GM18951 (cell line): ENCODE data around the gene GATA1.
"Not testable (repeated sequence)": the region's sequence is repeated elsewhere in the genome, so short reads cannot be mapped to it uniquely, and the experiment has no call there.

Source experiments
- POLR2A ChIP-seq: IDR thresholded peaks from 4 replicates; pipeline ENCODE4 v1.6.1; 2011; ENCODE audit warnings: mild to moderate bottlenecking; ENCODE audit not compliant: insufficient read length, insufficient read depth; ENCODE audit errors: extremely low read depth
- in situ Hi-C: fragments of 300-500 bp; cut with MboI; formaldehyde crosslinking; loops from one replicate; pipeline ENCODE4 v1.12.0; 2022; ENCODE audit warnings: low sequenced_read_pairs, mixed read lengths, inconsistent platforms; ENCODE audit not compliant: unreplicated experiment

The GATA1 gene

DNA sequence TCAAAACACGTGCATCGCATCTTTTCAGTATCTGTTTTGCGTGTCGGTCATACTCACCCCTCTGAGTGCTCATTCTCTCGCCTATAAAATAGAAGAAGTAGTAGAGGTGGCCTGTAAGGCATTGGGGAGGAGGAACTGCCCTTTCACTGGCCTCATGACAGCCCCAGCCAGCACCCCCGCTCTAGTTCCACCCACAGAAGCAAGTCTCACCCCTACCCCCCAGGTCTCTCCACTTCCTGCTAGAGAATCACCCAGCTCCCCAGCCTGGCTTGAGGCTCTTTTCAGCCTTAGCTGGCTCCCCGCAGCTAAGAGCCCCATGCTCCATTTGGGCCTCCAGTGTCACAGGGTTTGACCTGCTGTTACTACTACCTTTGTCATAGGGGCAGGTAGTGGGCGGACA lies 27.3 kb downstream of the GATA1 start:
- in situ Hi-C loops = no loop called here
- TF ChIP-seq POLR2A = no peak

DNA sequence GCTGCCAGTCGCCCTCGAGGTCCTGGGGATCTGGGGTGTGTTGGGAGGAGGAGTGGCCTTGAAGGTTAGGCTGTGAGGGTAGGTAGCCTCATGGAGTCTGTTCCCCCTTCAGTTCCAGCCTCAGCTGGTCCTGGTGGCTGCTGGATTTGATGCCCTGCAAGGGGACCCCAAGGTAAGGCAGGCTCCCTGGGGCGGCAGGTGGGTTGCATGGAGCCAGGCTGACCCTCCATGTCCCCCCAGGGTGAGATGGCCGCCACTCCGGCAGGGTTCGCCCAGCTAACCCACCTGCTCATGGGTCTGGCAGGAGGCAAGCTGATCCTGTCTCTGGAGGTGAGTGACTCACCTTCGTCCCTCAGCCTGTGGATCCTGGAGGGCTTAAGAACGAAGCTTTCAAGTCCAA lies 28.3 kb downstream of the GATA1 start:
- in situ Hi-C loops = no loop called here
- no peak for TF ChIP-seq POLR2A

DNA sequence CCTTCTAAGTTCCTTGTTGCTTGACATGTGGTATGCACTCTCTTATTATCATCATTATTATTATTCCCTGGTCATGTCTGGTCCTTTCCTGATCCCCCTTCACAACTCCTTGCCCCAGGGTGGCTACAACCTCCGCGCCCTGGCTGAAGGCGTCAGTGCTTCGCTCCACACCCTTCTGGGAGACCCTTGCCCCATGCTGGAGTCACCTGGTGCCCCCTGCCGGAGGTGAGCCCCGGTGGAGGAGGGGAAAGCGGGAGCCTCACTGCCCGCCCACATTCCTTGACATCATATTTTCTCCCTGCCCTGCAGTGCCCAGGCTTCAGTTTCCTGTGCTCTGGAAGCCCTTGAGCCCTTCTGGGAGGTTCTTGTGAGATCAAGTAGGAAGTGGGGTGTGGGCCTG lies 28.9 kb downstream of the GATA1 start:
- no peak for TF ChIP-seq POLR2A
- in situ Hi-C loops = no loop called here

DNA sequence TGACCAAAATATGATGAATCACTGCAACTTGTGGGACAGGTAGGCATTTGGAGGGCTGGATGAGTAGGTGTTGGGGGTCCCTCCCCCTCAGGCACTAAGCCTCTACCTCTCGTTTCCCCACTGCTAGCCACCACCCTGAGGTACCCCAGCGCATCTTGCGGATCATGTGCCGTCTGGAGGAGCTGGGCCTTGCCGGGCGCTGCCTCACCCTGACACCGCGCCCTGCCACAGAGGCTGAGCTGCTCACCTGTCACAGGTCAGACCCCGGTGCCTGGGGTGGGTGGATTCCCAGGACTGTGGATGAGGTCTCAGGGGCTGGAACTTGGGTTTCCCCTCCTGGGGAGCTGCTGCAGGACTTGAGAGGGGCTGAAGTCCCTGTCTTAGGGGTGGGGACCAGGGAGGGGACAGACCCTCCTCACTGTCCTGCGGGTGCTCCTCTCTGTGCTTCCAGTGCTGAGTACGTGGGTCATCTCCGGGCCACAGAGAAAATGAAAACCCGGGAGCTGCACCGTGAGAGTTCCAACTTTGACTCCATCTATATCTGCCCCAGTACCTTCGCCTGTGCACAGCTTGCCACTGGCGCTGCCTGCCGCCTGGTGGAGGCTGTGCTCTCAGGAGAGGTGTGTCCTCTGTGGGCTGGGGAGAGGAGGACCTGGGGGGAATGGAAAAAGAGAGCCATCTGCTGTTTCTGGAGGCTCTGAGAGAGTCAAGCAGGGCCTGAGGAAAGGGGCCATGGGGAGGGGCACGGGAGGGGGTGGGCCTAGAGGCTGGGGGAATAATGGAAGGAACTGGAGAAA lies 29.8 kb downstream of the GATA1 start:
- in situ Hi-C loops = no loop called here
- no peak for TF ChIP-seq POLR2A

DNA sequence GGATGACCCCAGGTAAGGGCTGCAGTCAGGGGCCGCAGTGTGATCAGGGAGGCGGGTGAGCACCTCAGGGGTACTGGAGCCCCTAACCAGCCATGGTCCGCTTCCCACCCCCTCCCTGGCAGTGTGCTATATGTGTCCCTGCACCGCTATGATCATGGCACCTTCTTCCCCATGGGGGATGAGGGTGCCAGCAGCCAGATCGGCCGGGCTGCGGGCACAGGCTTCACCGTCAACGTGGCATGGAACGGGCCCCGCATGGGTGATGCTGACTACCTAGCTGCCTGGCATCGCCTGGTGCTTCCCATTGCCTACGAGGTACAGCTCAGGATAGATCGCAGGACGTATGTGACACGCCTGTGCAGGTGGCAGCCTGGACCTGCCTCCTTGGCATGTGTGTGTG lies 31.7 kb downstream of the GATA1 start:
- in situ Hi-C loops = no loop called here
- no peak for TF ChIP-seq POLR2A

DNA sequence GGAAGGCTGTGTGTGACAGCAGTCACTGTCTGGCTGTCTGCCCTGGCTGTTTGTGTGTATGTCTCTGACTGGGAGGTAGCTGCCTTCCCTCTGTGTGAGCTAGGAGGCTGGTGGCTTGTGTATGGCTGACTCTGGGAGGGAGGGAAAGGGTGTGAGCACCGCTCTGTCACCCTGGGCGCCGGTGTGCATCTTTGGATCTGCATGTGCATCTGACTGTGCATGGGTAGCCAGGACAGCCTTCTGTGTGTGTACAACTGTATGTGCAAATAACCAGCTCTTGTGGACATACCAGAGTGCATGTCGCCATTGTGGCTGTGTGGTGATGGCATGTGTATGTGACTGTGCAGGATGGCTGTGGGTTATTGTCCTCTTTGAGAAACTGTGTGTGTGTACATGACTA lies 32.5 kb downstream of the GATA1 start:
- in situ Hi-C loops = no loop called here
- no peak for TF ChIP-seq POLR2A

DNA sequence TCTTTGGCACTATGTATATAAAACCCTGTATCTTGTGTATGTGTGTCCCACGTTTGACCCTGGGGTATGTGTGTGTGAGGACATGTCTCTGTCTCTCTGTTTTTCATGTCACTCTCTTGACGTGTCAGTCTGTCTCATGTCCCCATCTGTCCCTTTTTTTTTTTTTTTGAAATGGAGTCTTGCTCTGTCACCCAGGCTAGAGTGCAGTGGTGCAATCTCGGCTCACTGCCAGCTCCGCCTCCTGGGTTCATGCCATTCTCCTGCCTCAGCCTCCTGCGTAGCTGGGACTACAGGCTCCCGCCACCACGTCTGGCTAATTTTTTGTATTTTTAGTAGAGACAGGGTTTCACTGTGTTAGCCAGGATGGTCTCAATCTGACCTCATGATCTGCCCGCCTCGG lies 33.0 kb downstream of the GATA1 start:
- in situ Hi-C loops = not testable (repeated sequence)

DNA sequence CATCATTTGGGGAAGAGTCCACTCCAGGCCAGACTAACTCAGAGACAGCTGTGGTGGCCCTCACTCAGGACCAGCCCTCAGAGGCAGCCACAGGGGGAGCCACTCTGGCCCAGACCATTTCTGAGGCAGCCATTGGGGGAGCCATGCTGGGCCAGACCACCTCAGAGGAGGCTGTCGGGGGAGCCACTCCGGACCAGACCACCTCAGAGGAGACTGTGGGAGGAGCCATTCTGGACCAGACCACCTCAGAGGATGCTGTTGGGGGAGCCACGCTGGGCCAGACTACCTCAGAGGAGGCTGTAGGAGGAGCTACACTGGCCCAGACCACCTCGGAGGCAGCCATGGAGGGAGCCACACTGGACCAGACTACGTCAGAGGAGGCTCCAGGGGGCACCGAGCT lies 36.7 kb downstream of the GATA1 start:
- in situ Hi-C loops = no loop called here
- no peak for TF ChIP-seq POLR2A

DNA sequence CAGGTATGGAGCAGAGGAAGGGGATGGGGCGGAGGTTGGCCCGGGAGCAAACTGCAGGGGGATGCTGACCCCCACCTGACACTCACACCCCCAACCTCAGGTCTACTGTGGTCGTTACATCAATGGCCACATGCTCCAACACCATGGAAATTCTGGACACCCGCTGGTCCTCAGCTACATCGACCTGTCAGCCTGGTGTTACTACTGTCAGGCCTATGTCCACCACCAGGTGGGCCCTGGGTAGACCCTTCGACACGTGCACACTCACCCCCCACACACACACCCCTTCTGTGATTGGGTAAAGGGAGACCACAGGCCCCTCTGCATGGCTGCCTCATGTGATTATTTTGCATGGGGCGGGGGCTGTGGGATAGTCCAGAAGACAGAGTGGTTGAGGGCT lies 37.7 kb downstream of the GATA1 start:
- in situ Hi-C loops = no loop called here
- no peak for TF ChIP-seq POLR2A

DNA sequence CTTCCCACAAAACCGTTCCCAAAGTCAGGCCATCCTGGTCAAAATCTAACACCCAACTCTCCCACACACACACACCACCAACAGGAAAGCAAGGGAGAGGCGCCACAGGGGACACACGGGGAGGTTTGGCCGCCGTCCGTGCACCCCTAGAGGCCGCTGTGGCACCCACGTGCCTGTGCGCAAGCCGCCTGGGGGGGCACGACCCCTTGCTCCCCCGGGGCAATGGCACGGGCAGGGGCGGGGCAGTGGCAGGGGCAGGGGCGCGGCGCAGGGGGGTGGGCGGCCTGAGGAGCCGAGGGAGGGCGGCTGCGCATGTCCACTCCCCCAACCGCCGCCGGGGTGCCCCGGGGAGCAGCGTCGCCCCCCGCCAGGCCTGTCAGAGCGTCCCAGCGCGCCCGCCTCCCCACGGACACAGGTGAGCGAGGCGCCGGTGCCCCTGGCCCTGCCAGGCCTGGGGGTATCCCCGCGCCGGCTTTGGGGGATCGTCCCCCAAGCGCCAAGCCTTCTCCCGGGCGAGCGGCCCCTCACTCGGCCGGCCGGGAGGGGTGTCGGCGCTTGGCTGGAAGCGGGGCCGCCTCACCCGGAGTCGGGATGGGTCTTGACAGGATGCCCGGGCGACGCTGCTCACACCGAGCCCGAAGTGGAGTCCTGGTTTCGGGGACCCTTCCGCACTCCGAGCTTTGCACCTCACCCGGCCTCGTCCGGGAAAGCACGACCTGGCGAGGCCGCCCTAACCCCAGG lies 39.9 kb downstream of the GATA1 start, which contains the start of gene ERAS:
TSS of gene ERAS (plus strand) at position 379 of the 741 bp plus-strand sequence. CDS start 2,611 bp downstream, outside the sequence.
- no peak for TF ChIP-seq POLR2A
- in situ Hi-C loops = no loop called here

DNA sequence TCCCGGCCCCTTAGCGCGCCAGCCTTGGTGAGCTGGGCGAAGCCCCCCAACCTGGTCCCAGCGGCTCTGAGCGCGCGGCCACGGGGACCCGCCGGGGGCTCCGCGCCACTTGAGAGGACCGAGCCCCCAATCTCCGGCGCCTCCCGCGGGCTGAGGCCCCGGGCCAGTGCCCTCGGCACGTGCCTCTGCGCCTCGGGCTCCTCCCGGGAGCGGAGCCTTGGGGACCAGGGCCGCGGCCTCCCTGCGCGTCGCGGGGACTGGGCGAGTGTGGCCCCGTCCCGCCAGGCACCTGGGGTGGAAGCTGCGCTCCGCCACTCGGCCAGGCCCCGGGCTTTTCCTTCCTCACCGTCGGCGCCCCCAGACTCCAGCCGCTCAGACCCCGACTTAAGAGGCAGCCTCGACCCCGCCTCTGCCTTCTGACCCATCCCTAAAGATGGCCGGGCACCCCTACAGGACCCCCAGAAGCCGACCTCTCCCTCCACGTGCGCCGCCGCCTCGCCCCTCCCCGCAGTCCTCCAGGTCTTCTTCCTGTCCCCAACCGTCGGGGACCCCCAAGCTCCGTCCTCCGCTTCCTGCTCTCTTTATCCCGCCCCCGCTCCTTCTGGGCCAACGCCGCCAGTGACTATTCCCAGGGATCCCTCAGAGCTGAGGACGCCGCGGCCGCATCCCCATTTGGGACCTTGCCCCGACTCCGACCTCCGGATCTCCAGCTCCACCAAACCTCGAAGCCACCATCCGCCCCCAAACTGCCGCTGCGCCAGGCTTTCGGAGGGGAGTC lies 40.7 kb downstream of the GATA1 start:
- no peak for TF ChIP-seq POLR2A
- in situ Hi-C loops = no loop called here

DNA sequence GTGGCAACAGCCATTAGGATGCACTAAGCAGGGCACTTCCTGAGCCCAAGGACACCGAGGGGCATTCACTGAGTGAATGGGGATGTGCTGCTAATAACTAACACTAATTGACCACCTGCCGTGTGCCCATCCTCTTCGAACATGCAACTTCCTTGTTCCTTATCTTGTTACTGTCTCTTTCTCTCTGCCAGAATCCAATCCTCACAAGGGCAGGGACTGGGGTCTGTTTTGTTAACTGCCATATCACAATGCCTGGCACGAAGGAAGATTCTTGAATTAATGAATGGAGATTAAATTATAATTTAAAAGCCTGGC lies 41.2 kb downstream of the GATA1 start:
- no peak for TF ChIP-seq POLR2A
- in situ Hi-C loops = no loop called here

DNA sequence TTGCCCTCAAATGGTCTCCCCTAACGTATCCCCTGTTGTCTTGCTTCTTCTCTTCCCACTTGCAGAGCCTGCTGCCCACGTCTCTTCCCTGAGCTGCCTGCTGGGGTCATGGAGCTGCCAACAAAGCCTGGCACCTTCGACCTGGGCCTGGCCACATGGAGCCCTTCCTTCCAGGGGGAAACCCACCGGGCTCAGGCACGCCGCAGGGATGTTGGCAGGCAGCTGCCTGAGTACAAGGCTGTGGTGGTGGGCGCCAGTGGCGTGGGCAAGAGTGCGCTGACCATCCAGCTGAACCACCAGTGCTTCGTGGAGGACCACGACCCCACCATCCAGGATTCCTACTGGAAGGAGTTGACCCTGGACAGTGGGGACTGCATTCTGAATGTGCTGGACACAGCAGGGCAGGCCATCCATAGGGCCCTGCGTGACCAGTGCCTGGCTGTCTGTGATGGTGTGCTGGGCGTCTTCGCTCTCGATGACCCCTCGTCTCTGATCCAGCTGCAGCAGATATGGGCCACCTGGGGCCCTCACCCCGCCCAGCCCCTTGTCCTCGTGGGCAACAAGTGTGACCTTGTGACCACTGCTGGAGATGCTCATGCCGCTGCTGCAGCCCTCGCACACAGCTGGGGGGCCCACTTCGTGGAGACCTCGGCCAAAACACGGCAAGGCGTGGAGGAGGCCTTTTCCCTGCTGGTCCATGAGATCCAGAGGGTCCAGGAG lies 42.8 kb downstream of the GATA1 start:
- TF ChIP-seq POLR2A = no peak
- in situ Hi-C loops = no loop called here

DNA sequence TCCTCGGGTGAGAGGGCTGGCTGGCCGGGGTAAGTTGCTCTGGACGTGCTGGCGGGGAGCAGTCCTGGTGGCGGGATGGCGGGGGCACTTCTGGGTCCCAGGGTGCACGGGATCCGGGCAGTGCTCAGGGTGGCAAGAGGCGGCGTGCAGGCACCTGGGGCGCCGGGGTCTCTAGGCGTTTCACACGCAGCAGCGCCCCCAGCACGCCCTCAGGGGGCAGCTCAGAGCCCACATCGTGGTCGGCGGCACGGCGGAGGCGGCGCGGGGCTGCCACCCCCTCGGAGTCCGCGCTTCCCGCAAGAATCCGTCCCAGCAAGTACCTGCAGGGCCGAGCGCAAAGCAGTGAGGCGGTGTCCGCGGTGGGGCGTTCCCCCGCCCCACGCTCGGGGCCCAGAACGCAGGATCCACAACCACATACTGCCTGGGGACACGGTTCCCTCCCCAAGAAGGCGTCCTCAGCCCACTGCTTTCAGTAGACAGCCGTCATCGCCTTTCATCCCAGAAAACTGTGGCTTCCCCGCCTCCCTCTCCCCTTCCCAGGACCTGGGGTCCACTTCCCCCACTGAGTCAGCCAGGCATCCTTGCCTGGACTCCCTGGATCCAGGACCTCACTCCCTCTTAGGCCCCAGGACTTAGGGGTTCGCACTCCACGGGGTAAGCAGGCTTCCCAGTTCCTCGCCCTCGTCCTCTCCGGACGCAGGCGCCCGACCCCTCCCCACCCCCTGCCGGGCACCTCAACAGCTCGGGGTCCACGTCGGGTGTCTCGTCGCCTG lies 44.9 kb downstream of the GATA1 start:
- in situ Hi-C loops = no loop called here
- TF ChIP-seq POLR2A = no peak
